ENCODE data around the gene SMIM41.

The SMIM41 gene

DNA sequence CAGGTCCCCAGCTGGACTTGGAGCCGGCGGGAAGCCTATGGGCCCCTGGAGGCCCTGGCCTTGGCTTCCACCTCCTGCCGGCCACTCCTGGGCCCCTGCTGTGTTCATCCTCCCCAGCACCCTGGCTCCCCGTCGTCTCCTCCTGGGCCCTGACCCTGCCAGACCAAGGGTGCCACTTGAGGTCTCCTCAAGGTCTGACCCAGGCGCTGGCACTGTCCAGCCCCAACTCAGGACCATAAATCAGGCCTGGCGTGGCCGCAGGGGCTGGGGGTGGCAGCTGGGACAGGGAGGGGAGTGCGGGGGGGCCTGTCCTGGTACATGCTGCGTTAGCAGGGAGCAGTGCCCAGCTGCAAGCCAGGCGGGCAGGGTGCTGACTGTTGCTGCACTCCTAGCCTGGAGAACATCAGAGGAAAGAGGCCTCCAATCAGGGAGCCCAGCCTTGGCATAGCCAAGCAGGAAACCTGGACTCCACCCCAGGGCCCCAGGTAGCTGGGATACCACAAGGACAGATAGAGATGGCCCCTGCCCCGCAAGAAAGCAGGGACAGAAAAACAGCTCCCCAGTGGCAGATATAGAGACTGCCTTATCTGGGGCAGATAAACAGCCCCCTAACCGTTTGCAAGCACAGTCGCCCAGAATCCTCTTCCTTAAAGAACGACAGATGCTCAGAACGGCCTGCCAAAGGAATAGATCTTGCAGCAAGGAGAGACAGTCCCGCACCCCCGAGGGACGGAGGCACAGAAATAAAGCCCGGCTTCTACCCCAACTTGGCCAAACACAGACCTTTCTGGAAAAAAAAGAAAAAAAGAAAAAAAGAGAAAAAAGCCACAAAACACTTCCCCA is 16.2 kb upstream of the SMIM41 start:
- FAIRE-seq: no peak

- no peak for FAIRE-seq
Observed at GRCh38 chr12:52063981-52064649, 15.4 kb upstream of the SMIM41 start.

- no peak for FAIRE-seq
Observed at GRCh38 chr12:52066346-52067080, 13.0 kb upstream of the SMIM41 start.

DNA sequence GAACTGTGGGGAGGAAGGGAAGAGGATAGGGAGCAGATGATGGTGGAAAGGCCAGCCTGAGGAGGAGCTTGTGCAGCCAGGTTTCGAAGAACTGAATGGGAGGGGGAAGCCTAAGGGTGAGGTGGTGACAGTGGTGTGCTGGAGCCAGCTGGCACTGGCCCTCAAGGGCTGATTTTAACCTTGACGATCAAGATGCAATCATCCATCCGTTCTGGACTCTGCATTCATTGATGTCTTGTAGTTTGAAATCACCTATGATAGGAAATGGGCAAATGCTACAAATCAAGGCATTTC is 12.5 kb upstream of the SMIM41 start:
- FAIRE-seq: no peak

- no peak for FAIRE-seq
Observed at GRCh38 chr12:52069327-52070184, 9.9 kb upstream of the SMIM41 start, which contains the start of gene ATG101. ATG101 (plus strand) TSS chr12:52069978; CDS start chr12:52073651, 3,673 bp downstream.

GRCh38 chr12:52070185-52070925 is 9.1 kb upstream of the SMIM41 start:
- no peak for FAIRE-seq

- FAIRE-seq: no peak
Observed at GRCh38 chr12:52073531-52074381, 5.7 kb upstream of the SMIM41 start.

- FAIRE-seq: no peak
Observed at GRCh38 chr12:52074971-52075724, 4.4 kb upstream of the SMIM41 start.

- FAIRE-seq: no peak
Observed at GRCh38 chr12:52076811-52077210, 2.7 kb upstream of the SMIM41 start.

DNA sequence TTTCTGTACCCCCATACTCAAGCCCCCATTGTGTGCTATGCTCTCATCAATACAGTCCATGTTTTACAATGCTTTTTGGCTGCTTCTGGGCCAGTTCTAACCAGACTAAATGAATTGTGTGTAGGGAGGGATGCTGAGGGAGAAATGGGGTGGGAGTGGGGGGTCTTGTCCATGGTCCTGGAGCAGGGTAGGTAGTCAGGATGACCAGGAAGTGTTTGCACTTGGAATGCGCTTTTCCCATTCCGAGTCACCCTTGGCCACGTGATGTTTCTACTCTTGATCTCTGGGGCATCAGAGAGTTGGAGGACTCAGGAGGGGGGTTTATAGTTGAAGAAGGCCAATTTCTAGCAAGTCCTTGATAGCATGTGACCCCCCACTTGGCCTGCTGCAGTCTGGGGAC is 1.2 kb upstream of the SMIM41 start:
- no peak for FAIRE-seq

DNA sequence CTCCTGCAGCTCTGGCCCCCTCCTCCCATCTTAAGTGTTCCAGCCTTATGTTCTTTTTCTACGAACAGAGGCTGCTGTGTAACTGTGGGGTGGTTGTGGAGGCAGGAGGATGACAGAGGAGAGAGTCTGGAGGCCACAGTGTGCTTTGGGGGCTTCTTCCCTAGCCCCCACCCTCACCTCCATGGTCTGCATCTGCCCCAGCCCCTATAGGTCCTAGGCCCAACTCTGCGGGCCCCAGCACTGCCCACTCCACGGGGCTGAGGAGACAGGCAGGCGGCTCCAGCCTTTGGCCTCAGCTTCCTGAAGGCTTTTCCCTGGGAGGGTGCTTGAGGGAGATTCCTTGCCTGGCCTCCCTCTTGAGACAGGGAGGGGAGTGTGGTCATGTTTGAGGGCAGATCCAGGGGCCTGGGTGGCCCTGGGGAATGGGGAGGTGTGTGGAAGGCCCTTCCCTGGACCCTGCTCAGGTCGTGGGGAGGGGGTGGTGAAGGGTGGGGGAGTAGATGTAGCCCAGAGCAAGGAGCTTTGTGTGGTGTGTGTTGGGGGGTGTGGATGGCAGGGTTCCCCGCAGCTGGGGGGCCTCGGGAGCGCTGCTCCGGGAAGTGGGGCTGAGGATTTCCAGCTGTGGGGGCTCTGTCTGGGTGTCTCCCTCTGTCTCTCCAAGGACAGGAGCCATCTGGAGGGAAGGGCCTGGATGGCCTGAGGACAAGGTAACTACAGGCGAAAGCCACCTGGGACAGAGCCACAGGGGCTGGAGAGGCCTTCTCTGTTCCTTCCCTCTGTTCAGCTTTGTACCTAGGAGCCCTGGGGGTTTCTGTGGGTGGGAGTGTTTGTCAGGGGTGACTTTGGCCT is 1.1 kb downstream of the SMIM41 start:
- no peak for FAIRE-seq

- no peak for FAIRE-seq
Observed at GRCh38 chr12:52081263-52081733, 1.8 kb downstream of the SMIM41 start.

GRCh38 chr12:52082026-52082668 is 2.6 kb downstream of the SMIM41 start:
- no peak for FAIRE-seq

DNA sequence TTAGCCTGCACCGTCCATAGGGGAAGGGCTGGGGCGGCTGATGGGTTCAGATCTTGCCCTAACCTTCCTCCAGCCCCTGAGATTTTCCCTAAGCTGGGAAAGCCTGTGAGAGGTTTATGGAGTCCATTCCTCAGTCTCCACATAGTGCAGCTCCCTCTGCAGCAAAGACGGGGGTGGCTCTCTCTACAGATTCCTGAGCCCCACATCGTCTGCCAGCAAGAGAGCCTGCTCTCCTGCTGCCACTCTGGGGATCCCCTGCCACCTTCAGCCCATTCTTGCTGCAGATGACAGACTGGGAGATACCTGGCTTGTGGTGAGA is 3.1 kb downstream of the SMIM41 start:
- no peak for FAIRE-seq

- FAIRE-seq: no peak
Observed at GRCh38 chr12:52082988-52083637, 3.6 kb downstream of the SMIM41 start.

DNA sequence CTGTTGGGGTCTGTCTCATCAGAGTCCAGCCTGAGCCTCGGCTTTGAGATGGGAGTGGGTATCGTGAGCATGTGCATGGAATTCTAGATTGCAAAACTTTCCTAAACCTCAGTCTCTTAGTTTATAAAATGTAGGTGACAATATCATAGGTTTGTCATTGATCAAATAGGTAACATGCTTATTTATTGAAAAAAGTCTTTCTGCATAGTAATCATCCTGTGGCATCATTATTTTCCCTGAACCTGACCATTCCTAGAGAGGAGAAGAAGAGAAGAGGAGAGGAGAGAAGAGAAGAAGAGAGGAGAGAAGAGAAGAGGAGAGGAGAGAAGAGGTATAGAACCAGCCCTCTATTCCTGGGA is 4.1 kb downstream of the SMIM41 start:
- no peak for FAIRE-seq

GRCh38 chr12:52084491-52085231 is 5.2 kb downstream of the SMIM41 start:
- no peak for FAIRE-seq

Measured in A204.1 (cell line).